Stimulated activated CD8-positive, alpha-beta memory T cell treated with anti-CD3 and anti-CD28 coated beads, Interleukin-7, amount 100 ng/mL, for 24 hours (primary cell): ENCODE data around the gene GGN.
"Not testable (repeated sequence)": the region's sequence is repeated elsewhere in the genome, so short reads cannot be mapped to it uniquely, and the experiment has no call there.

ENCODE experiments used
- DNase-seq: peaks from one replicate; pipeline ENCODE4 v3.0.0-alpha.2; 2020; ENCODE audit warnings: low read depth

GGN gene, protein sequence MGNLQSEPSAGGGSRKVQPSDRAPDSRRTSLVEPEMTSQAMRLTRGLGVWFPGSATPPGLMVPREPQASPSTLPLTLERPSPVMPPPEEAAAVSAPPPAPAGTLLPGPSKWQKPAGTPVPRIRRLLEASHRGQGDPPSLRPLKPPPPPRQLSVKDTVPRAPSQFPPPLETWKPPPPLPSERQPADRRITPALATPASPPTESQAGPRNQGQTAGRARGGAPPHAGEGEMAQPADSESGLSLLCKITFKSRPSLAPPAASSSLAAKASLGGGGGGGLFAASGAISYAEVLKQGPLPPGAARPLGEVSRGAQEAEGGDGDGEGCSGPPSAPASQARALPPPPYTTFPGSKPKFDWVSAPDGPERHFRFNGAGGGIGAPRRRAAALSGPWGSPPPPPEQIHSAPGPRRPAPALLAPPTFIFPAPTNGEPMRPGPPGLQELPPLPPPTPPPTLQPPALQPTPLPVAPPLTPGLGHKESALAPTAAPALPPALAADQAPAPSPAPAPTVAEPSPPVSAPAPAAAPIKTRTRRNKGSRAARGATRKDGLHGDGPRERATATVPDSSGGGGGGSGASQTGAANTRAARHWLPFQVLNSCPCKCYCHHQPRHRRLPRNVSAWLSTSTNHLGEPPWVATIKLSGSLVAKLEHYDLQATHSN

DNA sequence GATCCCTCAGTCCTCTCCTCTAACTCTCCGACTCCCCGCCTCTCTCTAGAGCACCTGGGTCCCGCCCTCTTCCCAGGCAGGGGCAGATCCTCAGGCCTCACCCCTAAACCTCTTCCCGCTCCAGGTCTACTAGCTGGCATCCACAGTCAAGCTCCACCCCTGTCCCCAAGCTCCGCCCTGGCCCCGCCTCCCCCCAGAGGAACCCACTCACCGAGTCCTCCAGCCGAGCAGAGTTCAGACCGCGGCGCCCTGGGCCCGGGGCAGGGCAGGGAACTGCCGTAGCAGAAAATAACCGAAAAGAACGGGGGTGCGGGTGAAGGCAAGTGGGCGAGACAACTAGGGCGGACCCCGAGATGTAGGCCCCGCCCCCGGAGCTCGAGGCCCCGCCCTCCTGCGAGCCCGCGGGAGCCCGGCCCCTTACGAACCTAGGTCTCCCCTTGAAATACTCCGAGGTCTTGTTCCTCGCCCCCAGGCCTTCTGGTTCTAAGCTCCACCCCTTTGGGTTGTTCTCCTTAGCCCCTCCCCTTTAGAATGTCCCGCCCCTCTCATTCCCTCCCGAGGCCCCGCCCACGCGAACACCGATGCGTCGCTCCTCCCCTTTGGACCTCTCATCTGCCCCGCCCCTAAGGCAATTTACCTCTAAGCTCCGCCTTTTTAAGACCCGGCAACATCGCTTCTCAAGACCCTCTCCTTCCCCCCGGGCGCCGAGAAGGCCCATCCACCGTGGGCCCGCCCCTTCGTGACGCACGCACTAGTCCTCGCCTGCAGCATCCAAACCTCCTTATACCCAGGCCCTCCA lies at the start of gene GGN:
Gene GGN (minus strand): TSS at position 485 of the 799 bp plus-strand sequence. CDS start 773 bp downstream, outside the sequence.
- DNase-seq = peak; percentile 65

DNA sequence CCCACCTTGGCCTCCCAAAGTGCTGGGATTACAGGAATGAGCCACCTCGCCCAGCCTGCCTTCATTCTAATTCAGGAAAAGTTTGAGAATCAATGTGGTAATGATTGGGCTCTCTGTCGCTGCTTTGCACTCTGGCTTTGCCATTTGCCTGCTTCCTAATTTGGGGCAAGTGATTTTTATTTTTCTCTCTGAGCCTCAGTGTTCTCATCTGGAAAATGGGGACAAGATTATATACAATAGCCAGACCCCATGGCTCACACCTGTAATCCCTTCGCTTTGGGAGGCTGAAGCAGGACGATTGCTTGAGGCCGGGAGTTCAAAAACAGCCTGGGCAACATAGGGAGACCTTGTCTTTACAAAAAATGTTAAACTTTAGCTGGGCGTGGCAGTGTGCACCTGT lies 49.5 kb upstream of the GGN start:
- DNase-seq = no peak

DNA sequence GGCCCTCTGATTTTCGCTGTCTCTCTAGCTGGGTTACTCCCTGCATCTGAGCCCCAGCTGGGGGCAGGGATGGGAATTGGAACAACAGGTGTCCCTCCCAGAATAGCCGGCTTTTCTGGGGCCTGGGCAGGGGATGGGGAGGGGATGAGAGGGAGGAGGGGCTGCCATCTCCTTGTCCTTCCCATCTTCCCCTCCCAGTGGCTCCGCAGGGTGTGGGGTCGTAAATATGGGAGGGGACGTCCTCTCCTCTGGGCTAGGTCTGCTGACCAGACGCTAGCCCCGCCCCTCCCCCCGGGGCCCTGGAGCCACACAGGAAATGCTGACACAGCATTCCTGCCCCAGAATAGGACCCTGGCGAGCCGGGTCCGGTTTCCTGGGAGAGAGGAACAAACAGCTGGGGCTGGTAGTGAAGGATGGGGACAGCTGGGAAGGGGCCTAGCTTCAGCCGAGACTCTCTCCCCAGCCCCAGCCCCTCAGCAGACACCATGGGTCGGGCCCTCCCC lies 46.8 kb upstream of the GGN start:
- no peak for DNase-seq

DNA sequence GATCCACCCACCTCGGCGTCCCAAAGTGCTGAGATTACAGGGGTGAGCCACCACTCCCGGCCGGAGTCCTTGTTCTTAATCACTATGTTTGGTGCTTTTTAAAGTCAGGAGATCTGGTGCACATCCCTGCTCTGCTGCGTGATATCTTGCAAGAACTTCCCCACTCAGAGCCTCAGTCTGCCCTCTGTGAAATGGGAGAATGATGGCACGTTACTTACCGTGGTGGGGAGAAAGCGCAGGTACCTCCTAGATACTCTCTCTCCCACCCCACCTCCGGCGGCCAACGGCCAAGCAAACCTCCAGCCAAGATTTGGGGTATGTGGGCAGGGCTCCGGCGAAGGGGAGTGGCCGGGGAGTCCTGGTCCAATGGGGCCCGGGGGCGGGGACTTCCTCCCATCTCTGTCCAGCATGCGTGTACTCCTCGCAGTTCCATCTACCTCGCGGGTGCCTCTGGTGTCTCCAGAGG lies 45.5 kb upstream of the GGN start, which contains the start of gene RYR1:
Gene RYR1 (plus strand): TSS at position 424 of the 466 bp plus-strand sequence. CDS start 139 bp downstream, outside the sequence.
- DNase-seq = no peak

DNA sequence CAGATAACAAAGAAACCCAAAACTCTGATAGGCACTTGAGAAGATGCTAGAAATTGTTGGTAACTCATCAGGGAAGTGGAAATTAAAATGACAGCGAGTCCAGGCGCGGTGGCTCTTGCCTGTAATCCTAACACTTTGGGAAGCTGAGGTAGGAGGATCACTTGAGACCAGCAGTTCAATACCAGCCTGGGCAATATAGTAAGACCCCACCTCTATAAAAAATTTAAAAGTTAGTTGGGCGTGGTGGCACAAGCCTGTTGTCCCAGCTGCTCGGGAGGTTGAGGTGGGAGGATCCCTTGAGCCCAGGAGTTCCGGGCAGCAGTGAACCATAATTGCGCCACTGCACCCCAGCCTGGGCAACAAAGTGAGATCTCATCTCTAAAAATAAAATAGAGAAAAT lies 43.1 kb upstream of the GGN start:
- DNase-seq = no peak

DNA sequence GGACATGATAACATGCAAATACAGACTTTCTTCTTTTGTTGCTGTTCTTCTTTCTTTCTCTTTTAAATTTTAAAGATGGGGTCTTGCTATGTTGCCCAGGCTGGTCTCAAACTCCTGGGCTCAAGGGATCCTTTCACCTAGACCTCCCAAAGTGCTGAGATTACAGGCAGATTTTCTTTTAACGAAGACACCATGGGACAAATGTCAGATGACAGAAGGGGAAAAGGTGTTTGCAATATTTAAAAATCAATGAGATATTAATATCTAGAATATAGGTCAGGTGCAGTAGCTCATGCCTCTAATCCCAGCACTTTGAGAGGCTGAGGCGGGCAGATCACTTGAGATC lies 42.0 kb upstream of the GGN start:
- DNase-seq = no peak

DNA sequence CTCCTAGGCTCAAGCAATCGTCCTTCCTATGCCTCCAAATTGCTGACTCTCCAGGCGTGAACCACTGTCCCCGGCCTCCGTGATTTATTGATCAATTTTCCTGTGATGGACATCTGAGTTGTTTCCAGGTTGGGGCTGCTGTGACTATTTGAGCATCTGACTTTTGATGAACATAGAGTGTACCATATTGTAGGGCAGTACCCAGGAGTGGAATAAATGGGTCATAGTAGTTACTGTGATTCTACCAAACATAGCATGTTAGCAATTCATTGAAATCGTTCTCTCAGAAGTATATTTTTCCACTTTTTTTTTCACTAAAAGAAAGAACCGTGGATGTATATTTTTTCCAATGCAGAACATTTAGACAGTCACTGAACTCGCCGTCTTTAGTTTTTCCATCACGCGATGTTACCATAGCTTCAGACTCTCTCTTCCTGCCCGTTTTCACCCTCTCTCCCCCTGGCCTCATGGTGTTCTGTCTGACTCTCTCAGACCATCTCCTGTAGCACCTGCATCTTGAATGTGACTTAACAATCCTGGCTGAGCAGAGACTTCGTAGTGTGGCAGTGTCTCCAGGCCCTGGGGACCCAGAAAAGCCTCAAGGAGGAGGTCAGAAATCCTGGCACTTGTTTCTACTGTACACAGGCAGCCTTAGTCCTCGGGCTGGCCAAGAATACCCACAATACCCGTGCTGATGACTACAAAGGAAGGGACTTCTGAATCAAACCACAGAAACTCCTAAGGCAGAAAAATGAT lies 41.4 kb upstream of the GGN start:
- no peak for DNase-seq

DNA sequence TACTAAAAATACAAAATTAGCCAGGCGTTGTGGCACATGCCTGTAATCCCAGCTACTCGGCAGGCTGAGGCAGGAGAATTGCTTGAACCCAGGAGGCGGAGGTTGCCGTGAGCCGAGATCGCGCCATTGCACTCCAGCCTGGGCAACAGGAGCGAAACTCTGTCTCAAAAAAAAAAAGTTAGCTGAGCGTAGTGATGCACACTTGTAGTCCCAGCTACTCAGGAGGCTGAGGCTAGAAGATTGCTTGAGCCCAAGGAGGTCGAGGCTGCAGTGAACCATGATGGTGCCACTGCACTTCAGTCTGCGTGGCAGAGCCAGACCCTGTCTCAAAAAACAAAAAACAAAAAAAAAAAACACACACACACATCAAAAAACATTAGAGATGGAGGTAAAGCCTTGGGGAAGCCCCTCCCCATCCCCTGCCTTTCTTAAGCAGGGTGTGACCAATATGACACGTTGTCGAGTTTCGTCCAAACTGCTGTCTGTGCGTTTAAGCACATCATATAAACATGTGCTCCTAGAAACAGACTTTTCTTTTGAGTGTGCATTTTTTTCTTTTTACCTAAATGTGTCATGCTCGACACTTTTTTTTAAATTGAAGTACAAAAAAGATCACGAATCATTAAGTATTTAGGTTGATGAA lies 39.3 kb upstream of the GGN start:
- not testable (repeated sequence) for DNase-seq

DNA sequence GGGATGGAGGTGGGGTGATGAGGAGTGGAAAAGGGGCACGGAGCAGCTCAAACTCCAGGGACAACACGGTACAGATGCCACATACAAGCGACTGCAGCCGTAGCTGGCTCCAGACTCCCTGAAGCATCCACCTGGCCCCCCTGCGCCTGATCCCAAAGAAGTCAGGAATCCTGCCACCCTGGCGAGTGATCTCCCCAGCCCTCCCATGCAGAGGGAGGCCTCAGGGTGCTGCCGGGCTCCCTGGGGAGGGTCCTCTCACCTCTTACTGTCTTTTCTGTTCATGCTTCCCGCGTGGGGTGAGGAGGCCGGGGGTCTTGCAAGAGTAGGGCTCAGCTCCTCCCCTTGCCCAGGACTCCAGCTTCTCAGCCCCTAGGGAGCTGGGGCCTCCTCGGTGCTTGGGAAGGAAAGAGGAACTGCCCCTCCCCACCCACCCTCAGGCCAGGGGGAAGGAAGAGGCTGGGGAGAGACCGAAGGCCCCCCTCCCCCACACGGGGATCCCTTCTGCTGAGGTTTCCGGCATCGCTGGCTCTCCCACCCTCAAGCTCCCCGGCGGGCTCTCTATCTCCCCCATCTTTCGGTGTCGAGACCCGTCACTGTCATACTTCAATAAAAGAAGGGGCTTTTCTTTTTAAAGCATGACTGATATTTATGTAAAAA lies 38.1 kb upstream of the GGN start, which contains the start of gene RASGRP4:
Gene RASGRP4 (minus strand): TSS at position 410 of the 657 bp plus-strand sequence. CDS start 128 bp downstream, at position 282.
- no peak for DNase-seq

DNA sequence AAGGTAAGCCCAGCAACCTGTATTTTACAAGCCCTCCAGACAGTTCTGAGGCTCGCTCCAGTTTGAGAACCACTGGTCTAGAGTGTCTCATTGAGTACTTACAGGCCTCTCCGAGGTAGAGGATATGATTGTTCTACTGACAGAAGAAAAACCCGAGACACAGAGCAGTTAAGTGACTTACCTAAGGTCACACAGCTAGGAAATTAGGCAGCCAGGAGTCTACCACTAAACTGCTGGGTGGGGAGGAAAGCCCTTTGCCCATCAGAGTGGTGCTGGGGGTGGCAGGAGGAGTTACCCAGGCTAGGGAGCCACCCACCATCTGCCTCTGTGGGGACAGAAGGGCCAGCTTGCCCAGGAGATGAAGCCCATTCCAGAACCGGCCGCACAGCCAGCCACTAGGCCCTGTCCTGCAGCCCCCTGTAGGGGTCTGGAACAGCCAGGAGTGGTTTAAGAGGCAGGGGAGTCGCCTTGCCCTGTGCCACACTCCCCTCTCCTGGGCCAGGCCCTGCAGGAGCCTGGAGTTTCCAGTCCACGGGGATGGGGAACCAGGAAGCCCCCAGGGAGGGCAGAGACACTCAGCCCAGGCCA lies 37.5 kb upstream of the GGN start:
- DNase-seq = no peak

DNA sequence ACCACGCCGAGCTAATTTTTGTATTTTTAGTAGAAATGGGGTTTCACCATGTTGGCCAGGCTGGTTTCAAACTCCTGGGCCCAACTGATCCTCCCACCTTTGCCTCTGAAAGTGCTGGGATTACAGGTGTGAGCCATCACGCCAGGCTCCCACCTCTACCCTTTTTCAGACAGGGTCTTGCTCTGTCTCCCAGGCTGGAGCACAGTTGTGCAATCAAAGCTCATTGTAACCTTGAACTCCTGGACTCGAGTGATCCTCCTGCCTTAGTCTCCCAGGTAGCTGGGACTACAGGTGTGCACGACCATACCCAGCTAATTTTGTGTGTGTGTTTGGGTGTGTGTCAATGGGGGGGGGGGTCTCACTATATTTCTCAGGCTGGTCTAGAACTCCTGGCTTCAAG lies 36.4 kb upstream of the GGN start:
- no peak for DNase-seq

DNA sequence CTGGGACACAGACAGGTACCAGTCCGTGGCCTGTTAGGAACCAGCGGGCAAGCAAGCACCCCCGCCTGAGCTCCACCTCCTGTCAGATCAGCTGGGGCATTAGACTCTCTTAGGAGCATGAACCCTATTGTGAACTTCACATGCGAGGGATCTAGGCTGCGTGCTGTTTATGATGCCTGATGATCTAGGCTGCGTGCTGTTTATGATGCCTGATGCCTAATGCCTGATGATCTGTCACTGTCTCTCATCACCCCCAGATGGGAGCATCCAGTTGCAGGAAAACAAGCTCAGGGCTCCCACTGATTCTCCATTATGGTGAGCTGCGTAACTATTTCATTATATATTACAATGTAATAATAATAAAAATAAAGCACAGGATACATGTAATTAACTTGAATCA lies 34.6 kb upstream of the GGN start:
- DNase-seq = no peak

DNA sequence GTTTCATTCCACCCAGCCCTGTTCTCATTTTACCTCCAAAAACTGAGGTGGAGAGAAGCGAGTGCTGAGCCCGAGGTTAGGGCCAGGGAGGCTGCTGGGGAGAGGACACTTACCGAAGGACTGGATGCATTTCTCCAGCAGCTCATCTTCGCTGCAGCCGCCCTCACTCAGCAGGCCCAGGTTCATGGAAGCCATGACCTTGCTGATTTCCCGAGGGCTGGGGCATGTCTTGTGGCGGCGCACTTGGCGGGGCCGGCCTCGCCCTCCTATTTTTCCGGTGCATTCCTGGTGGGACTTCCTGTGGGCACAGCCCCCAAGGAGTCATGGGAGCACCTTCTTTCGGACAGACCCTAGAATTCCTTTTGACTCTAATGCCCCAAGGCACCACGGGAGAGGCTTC lies 34.0 kb upstream of the GGN start:
- no peak for DNase-seq

DNA sequence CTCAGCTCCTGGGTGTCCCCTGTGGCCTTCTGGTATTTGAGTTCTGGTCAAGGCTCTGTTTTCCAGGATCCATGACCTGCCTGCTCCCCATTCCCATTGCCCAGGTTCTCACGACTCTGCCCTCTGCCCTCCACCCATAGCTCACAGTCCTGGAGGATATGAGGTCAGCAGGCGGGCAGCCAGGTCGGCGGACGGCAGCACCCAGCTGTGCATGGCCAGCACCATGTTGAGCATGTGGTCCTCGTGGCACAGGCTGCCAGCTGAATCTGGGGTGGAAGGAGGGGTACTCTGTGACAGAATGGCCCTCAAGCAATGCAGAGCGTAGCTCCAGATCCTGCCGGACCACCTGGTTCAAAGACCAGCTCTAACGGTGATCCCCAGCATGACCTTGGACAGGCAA lies 33.1 kb upstream of the GGN start:
- no peak for DNase-seq

DNA sequence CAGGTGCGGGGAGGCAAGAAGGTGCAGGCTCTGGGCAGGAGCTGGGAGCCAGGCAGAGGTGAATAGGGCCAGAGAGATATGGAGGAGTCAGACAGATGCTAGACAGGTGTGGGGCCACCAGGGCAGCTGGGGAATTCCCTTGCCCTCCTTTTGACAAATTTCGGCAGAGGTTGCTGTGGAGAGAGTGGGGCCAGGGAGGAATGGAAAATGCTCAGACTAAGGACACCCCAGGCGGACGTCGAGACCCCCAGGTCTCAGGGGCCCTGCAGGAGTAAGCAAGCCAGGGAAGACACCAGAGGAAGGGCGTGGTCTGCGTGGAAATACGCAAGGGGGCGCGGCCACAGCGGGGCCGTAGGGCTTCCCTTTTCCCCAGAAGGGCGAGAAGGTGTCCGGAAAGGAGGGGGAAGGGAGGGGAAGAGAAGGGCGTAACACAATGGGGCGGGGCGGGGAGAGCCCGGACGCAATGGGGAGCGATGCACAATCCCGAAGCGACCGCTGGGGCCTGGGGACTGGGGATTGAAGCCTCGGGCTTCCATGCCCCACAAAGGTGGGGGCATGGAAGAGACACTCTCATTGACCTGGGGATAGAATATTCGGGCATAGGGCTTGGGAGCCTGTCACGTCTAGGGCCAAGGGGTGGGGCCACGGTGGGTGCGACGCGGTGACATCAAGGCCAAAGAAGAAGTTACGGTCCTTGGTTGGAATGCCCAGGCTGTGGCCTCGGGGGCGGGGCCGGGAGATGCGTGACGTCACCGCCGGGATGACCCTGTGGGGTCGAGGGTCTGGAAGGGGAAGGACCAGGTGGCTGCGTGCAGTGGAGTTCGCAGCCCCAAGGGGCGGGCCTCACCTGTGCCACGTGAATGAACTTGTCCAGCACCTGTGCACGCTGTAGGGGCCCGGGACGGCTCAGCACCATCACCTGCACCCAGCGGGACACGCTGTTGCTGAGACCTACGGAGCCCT lies 30.0 kb upstream of the GGN start:
- DNase-seq = peak; percentile 29

DNA sequence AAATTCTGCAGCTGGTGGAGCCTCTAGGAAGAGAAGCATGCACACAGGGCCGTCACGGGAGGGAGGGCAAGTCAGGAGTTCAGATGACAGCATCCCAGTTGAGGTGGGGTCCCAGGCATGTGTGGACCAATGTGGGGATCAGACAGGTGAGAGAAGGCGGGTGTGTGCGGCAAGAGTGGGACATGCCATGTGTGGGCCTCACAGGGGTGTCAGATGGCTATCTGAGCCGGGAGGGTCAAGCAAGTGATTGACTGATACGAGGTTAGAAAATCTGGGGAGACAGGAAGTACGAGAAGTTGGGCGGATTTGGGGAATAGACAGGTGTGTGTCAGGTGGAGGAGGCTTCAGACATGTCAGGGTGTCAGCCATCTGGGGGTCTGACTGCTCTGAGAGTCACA lies 29.3 kb upstream of the GGN start:
- no peak for DNase-seq

DNA sequence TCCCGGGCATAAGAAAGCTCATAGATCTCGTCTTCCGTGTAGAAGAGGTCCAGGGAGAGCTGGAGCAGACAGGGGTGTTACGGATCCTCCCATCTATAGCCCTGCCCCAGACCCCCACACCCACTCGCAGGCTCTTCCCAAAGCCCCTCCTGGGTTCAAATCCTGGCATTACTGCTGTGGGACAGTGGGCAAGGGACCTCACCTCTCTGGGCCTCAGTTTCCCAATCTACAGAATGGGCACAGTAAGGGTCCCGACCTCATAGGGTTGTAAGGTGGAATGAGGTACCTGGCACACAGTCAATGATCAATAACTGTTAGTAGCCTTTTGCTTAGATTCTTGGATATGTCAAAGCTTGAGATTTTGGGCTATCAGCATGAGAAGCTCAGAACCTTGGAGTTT lies 25.6 kb upstream of the GGN start:
- DNase-seq = no peak

DNA sequence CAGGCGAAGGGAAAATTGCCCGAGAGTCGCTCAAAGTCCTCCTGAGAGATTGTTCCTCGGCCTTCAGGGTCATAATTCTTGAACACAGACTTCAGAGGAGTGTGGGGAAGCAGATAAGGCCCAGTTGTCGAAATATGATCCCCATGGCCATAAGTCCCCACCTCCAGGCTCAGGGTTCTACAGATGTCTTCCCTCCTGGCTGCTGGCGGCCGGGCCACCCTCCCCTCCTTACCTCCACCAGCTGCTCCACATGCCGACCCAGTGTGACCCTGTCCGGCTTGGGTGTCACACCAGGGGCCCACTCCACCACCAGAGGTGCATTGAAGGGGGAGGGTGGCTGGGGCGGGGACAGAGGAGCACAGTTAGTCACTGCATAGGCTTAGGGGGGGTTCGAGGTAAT lies 25.1 kb upstream of the GGN start:
- no peak for DNase-seq

DNA sequence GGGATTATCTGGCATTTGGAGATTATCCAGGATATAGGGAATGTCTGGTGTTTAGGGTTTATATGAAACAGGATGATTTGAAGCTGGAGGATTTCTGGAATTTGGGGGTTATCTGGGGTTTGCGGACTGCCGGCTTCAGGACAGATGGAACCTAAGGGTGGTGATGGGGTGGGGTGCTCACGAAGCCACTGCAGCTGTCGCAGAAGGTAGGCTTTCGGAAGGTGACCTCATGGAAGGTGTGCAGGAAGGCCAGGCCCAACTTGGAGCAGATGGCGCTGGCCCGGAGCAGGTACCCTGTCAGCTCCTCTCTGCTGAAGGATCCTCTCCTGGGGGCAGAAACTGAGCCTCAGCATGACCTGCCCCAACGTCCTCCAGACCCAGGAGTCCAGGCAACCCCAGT lies 24.7 kb upstream of the GGN start:
- no peak for DNase-seq
